Fibroblast of upper back skin (primary cell): Measurements from ENCODE around the gene SLC2A5.
"Not testable (repeated sequence)": the region's sequence is repeated elsewhere in the genome, so short reads cannot be mapped to it uniquely, and the experiment has no call there.

Experiments
- DNase-seq: peaks from one replicate; pipeline ENCODE4 v3.0.0-alpha.2; 2013

Gene SLC2A5

GRCh38 chr1:9001534-9002214 is 67.8 kb downstream of the SLC2A5 start:
- DNase-seq: not testable (repeated sequence)

- DNase-seq: not testable (repeated sequence)
Measured at GRCh38 chr1:8993962-8994675, 75.3 kb downstream of the SLC2A5 start.

- no peak for DNase-seq
Measured at GRCh38 chr1:8992936-8993687, 76.3 kb downstream of the SLC2A5 start.

- DNase-seq: no peak
Measured at GRCh38 chr1:8989821-8990220, 79.6 kb downstream of the SLC2A5 start.

- DNase-seq: no peak
Measured at GRCh38 chr1:8989061-8989460, 80.4 kb downstream of the SLC2A5 start.

GRCh38 chr1:8988618-8988967 is 80.8 kb downstream of the SLC2A5 start:
- no peak for DNase-seq

GRCh38 chr1:8987881-8988617 is 81.4 kb downstream of the SLC2A5 start:
- peak; percentile 34 for DNase-seq

GRCh38 chr1:8986814-8987190 is 82.6 kb downstream of the SLC2A5 start:
- DNase-seq: no peak

GRCh38 chr1:8985915-8986813 is 83.3 kb downstream of the SLC2A5 start:
- peak; percentile 92 for DNase-seq
